ENCODE results near the gene DPP6.

Gene DPP6

DNA sequence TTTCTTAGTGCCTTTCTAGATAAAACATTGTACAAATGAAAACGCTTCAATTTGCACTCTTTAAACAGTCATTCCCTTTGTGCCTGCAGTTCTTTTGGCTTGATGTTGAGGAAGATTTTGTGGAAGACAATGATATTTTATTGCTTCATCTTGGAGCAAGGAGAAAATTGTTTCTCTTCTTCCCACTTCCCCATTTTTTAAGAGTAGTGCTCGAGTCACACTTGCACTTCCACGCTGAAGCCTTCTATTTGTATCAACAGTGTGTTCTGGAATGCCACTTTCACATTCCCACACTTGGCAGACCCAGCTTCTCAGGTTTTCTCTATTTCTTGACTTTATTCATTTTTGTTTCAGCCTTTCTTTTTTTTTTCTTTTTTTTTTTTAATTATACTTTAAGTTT lies 581.4 kb downstream of the DPP6 start:
- TF ChIP-seq, protein P1, sequence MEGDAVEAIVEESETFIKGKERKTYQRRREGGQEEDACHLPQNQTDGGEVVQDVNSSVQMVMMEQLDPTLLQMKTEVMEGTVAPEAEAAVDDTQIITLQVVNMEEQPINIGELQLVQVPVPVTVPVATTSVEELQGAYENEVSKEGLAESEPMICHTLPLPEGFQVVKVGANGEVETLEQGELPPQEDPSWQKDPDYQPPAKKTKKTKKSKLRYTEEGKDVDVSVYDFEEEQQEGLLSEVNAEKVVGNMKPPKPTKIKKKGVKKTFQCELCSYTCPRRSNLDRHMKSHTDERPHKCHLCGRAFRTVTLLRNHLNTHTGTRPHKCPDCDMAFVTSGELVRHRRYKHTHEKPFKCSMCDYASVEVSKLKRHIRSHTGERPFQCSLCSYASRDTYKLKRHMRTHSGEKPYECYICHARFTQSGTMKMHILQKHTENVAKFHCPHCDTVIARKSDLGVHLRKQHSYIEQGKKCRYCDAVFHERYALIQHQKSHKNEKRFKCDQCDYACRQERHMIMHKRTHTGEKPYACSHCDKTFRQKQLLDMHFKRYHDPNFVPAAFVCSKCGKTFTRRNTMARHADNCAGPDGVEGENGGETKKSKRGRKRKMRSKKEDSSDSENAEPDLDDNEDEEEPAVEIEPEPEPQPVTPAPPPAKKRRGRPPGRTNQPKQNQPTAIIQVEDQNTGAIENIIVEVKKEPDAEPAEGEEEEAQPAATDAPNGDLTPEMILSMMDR (IDR thresholded peaks at IDR 0.05; ENCODE audit: insufficient read depth, low read length, missing control alignments) = no peak
- CTCF ChIA-PET = no interaction called here
- POLR2A ChIA-PET = no interaction called here
- no peak for DNase-seq (ENCODE audit: low read depth, low spot score)
- no peak overlapping the region for H3K4me3 ChIP-seq (ENCODE audit: low read depth, low read length)

DNA sequence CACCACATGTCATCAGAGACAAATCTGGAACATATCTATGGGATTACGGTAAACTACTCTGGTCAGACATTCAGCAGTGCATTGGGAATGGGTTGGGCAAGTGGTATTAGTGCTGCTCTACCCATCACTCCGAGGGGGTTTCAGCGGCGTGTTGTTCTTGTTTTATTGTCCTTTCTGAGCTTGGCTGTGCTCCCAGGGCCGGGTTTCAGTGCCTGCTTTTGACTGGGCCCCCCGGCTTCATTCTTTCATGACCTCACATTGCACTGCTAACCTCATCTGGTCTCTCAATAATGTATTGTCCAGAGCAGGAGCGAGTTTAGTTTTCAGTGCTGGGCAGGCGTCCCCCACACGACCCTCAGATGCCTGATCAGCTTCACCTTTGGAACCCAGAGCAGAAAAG lies 586.1 kb downstream of the DPP6 start:
- DNase-seq (ENCODE audit: low read depth, low spot score) = no peak
- no peak overlapping the region for H3K4me3 ChIP-seq (ENCODE audit: low read depth, low read length)
- POLR2A ChIA-PET = no interaction called here
- TF ChIP-seq, protein P1 (IDR thresholded peaks at IDR 0.05; ENCODE audit: insufficient read depth, low read length, missing control alignments) = no peak
- CTCF ChIA-PET = no interaction called here

DNA sequence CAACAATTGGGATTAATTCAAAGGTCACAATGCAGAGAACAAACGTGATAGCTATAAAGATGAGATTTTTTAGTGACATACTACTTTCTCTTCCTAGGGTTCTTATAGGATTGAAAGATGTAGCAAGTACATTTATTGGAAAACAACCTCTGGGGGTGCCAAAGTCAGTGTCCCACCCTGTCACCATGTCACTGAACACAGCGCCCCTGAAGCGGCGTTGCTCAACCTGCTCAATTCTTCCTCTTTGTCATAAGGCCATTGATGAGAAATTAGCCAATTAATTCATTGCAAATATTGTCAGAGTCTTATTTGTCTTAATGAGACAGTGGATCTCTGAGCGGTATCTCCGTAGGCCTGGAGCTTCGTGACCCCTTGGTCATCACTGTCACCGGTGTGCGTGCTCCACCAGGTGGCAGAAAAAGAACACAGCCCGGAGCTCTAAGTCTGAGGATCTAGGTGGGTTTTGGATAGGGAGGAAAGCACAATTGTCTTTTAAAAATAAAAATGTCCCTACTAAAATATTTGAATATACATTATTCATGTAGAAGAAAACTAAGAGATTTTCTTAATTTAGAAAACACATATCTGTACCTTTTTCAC lies 588.2 kb downstream of the DPP6 start:
- CTCF ChIA-PET = no interaction called here
- no peak overlapping the region for H3K4me3 ChIP-seq (ENCODE audit: low read depth, low read length)
- POLR2A ChIA-PET = no interaction called here
- TF ChIP-seq, protein P1 (IDR thresholded peaks at IDR 0.05; ENCODE audit: insufficient read depth, low read length, missing control alignments) = no peak
- no peak for DNase-seq (ENCODE audit: low read depth, low spot score)

DNA sequence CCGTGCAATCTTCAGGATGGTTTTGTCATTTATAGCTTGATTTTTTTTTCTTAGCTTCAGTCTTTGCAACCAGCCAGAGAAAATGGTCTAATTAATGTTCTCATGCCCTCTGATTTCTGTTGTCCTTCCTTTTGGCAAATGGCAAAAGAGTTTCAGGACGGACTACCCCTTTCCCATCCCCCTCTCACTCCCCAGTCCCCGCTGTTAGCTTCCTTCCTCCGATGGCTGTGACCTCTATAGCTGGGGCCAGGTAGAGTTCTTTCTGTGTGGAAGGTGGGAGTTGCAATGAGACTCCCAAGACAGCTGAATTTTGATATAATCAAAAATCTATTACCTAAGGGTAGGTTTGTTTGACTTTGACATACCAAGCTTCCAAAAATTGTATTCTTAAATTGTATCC lies 588.7 kb downstream of the DPP6 start:
- no peak for DNase-seq (ENCODE audit: low read depth, low spot score)
- H3K4me3 ChIP-seq (ENCODE audit: low read depth, low read length) = no peak overlapping the region
- ChIA-PET CTCF (no interaction called here), POLR2A (no interaction called here)
- TF ChIP-seq, protein P1 (IDR thresholded peaks at IDR 0.05; ENCODE audit: insufficient read depth, low read length, missing control alignments) = no peak

DNA sequence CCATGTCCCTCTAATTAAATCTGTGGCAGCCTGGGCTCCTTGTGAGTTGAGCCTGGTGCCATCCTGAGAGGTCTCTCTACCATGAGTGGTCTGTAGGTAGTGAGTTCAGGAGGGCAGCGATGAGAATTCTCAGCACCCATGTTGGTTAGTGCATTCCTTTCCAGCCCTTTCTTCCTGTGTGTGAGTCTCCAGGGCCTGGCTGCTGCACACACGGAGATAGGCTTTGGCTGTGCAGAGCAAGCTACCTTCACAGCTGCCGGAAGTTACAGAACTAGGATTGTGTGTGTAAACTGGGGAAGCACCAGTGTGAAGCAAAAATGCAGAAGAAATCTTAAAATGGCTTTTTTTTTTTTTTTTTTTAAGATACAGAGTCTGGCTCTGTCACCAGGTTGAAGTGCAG lies 592.2 kb downstream of the DPP6 start:
- TF ChIP-seq, protein P1 (IDR thresholded peaks at IDR 0.05; ENCODE audit: insufficient read depth, low read length, missing control alignments) = no peak
- no peak for DNase-seq (ENCODE audit: low read depth, low spot score)
- POLR2A ChIA-PET = no interaction called here
- no peak overlapping the region for H3K4me3 ChIP-seq (ENCODE audit: low read depth, low read length)
- CTCF ChIA-PET = no interaction called here

DNA sequence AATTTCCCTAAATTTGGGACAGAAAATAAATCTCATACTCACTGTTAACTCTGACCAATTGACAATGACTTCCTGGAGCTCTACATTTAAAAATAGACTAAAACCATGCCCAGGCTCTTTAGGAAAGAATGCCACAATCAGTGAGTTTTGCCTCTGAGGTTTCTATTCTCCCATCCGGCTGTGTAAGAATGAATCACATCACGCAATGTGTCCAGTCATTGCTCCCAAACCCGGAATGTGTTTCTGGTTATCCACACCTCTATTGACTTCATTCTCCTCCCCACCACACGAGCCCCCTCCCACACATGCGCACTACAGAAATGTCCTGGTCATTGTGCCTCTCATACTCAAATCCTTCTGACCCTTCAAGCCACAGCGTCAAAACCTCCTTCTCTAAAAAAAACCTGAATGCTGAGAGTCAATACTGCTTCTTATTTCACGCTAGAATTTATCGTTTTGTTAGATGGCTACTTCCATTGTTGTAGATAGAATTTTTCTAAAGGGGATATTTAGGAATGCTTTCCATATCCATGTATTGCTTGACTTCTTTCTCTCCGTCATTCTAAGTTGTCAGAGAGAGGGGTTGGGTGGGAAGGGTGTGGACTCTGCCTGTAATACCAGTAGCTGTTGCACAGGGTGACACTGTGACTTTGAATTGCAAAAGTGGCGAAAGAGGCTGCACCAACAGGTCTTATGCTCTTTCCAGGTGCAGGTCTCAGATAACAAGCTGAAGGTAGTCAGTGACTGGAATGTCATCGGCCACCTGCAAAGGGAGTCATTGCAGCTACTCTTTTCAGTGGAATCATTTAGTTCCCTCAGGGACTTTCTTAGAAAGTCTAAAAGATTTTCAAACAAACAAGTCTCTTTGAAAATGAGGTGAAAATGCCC lies 594.2 kb downstream of the DPP6 start:
- DNase-seq (ENCODE audit: low read depth, low spot score) = no peak
- TF ChIP-seq, protein P1 (IDR thresholded peaks at IDR 0.05; ENCODE audit: insufficient read depth, low read length, missing control alignments) = no peak
- ChIA-PET POLR2A (no interaction called here), CTCF (no interaction called here)
- no peak overlapping the region for H3K4me3 ChIP-seq (ENCODE audit: low read depth, low read length)
